ENCODE measurements around the gene DLGAP4. TPM values are rescaled to one million over a fixed set of nuclear protein-coding genes. Genes with fewer than 3 reads are reported as not detected.

The DLGAP4 gene
- total RNA-seq, 1 donor from 2014 or later: 113 TPM

GRCh38 chr20:36273414-36274180 lies 32.5 kb upstream of the DLGAP4 start:
- no peak for DNase-seq (ENCODE audit: low spot score)
- intact Hi-C loops (cut with DNase I): no loop called here
- ATAC-seq: no peak

GRCh38 chr20:36274181-36274841 lies 31.8 kb upstream of the DLGAP4 start:
- DNase-seq (ENCODE audit: low spot score): no peak
- intact Hi-C loops (cut with DNase I): no loop called here
- no peak for ATAC-seq

- DNase-seq (ENCODE audit: low spot score): no peak
- intact Hi-C loops (cut with DNase I): no loop called here
- no peak for ATAC-seq
Measured at GRCh38 chr20:36275011-36275410, 31.1 kb upstream of the DLGAP4 start.

- intact Hi-C loops (cut with DNase I): no loop called here
- ATAC-seq: no peak
- no peak for DNase-seq (ENCODE audit: low spot score)
Measured at GRCh38 chr20:36275441-36276189, 30.5 kb upstream of the DLGAP4 start.

- no peak for DNase-seq (ENCODE audit: low spot score)
- intact Hi-C loops (cut with DNase I): no loop called here
- no peak for ATAC-seq
Measured at GRCh38 chr20:36277546-36277945, 28.6 kb upstream of the DLGAP4 start.

GRCh38 chr20:36279362-36279761 lies 26.8 kb upstream of the DLGAP4 start:
- DNase-seq (ENCODE audit: low spot score) (no peak), ATAC-seq (no peak)
- intact Hi-C loops (cut with DNase I): no loop called here

- DNase-seq (ENCODE audit: low spot score) (no peak), ATAC-seq (no peak)
- intact Hi-C loops (cut with DNase I): no loop called here
Measured at GRCh38 chr20:36279776-36280175, 26.4 kb upstream of the DLGAP4 start.

- ATAC-seq (no peak), DNase-seq (ENCODE audit: low spot score) (no peak)
- intact Hi-C loops (cut with DNase I): no loop called here
Measured at GRCh38 chr20:36281785-36282380, 24.3 kb upstream of the DLGAP4 start.

GRCh38 chr20:36284751-36285150 lies 21.4 kb upstream of the DLGAP4 start:
- ATAC-seq (no peak), DNase-seq (ENCODE audit: low spot score) (no peak)
- intact Hi-C loops (cut with DNase I): no loop called here

GRCh38 chr20:36285746-36286447 lies 20.2 kb upstream of the DLGAP4 start:
- DNase-seq (ENCODE audit: low spot score) (no peak), ATAC-seq (no peak)
- intact Hi-C loops (cut with DNase I): no loop called here

- no peak for DNase-seq (ENCODE audit: low spot score)
- no peak for ATAC-seq
- intact Hi-C loops (cut with DNase I): no loop called here
Measured at GRCh38 chr20:36297656-36298055, 8.5 kb upstream of the DLGAP4 start.

- no peak for DNase-seq (ENCODE audit: low spot score)
- intact Hi-C loops (cut with DNase I): no loop called here
- ATAC-seq: no peak
Measured at GRCh38 chr20:36298061-36298460, 8.1 kb upstream of the DLGAP4 start.

- DNase-seq (ENCODE audit: low spot score) (no peak), ATAC-seq (no peak)
- intact Hi-C loops (cut with DNase I): no loop called here
Measured at GRCh38 chr20:36298795-36299339, 7.3 kb upstream of the DLGAP4 start.

GRCh38 chr20:36299459-36299858 lies 6.7 kb upstream of the DLGAP4 start:
- no peak for ATAC-seq
- intact Hi-C loops (cut with DNase I): no loop called here

GRCh38 chr20:36301359-36302119 lies 4.6 kb upstream of the DLGAP4 start:
- ATAC-seq (no peak), DNase-seq (ENCODE audit: low spot score) (no peak)
- intact Hi-C loops (cut with DNase I): no loop called here

More at GRCh38 chr20:36299459-36299858, 6.7 kb upstream of the DLGAP4 start:
- no peak for DNase-seq (ENCODE audit: low spot score)

GRCh38 chr20:36303020-36303595 lies 3.0 kb upstream of the DLGAP4 start:
- DNase-seq (ENCODE audit: low spot score): no peak
- intact Hi-C loops (cut with DNase I): no loop called here
- no peak for ATAC-seq

- no peak for DNase-seq (ENCODE audit: low spot score)
- ATAC-seq: no peak
- intact Hi-C loops (cut with DNase I): no loop called here
Measured at GRCh38 chr20:36303831-36304230, 2.3 kb upstream of the DLGAP4 start.

Measured in sciatic nerve (tissue), 2 donors.